CD4-positive, alpha-beta T cell (primary cell): ENCODE results near the gene C7. TPM values are rescaled to one million over a fixed set of nuclear protein-coding genes. Genes with fewer than 3 reads are reported as not detected.

ENCODE experiments used
- ATAC-seq: fragments of 200-7000 bp; cut with Tn5 transposase; one replicate; pipeline ENCODE4 v1.10.0; 2022; ENCODE audit warnings: mild to moderate bottlenecking; ENCODE audit not compliant: poor library complexity
- CTCF ChIA-PET: fragments of 350-600 bp; sonication (Branson Sonifier 250); formaldehyde crosslinking; loops from one replicate; lab custom pipeline; 2021; ENCODE audit warnings: antibody characterized with exemption, inconsistent platforms; lab: Charles Lee
- POLR2A ChIA-PET: fragments of 350-600 bp; sonication (Branson Sonifier 250); formaldehyde crosslinking; loops from one replicate; lab custom pipeline; 2021; ENCODE audit warnings: antibody characterized with exemption, inconsistent platforms; lab: Charles Lee
- DNase-seq, 14 experiments: peaks; one replicate each; pipeline ENCODE4 v3.0.0-alpha.2; 2013 to 2020; ENCODE audit warnings: mixed read lengths in 2 of 14
- H3K27ac ChIP-seq, 2 donors: one replicate each; pipeline versions ENCODE4 v1.5.1 to v1.7.0; 2013; ENCODE audit warnings: low read length in 2 of 2, low read depth in 1 of 2, mild to moderate bottlenecking in 1 of 2
- H3K27me3 ChIP-seq, 2 experiments: 1 replicate in 1 of 2; 2 replicates in 1 of 2; pipeline versions ENCODE4 v1.6.1 to v1.7.0; 2013; ENCODE audit warnings: low read length in 2 of 2, control low read depth in 1 of 2, mild to moderate bottlenecking in 1 of 2, moderate library complexity in 1 of 2; ENCODE audit not compliant: insufficient read depth in 2 of 2, control insufficient read depth in 1 of 2
- H3K36me3 ChIP-seq: one replicate; pipeline ENCODE4 v1.6.1; 2013; ENCODE audit warnings: low read length, control low read depth; ENCODE audit not compliant: insufficient read depth
- H3K4me1 ChIP-seq: one replicate; pipeline ENCODE4 v1.6.1; 2013; ENCODE audit warnings: low read length, control low read depth; ENCODE audit not compliant: insufficient read depth
- H3K4me3 ChIP-seq: one replicate; pipeline ENCODE4 v1.5.1; 2013; ENCODE audit warnings: mild to moderate bottlenecking, low read length, moderate library complexity
- H3K9me3 ChIP-seq, 2 experiments: 1 replicate in 1 of 2; 2 replicates in 1 of 2; pipeline versions ENCODE4 v1.6.1 to v1.7.0; 2013; ENCODE audit warnings: low read length in 2 of 2, mild to moderate bottlenecking in 2 of 2, control low read depth in 1 of 2, moderate library complexity in 1 of 2; ENCODE audit not compliant: control insufficient read depth in 1 of 2, insufficient read depth in 1 of 2
- H3K27ac Mint-ChIP-seq: one replicate; pipeline ENCODE4 v1.8.0; 2020; ENCODE audit warnings: mixed read lengths
- H3K27me3 Mint-ChIP-seq: one replicate; pipeline ENCODE4 v1.8.0; 2021; ENCODE audit warnings: mixed read lengths
- H3K36me3 Mint-ChIP-seq: one replicate; pipeline ENCODE4 v1.8.0; 2021; ENCODE audit warnings: low read depth, mixed read lengths
- H3K4me1 Mint-ChIP-seq: one replicate; pipeline ENCODE4 v1.8.0; 2021; ENCODE audit warnings: low read depth, mixed read lengths
- H3K4me3 Mint-ChIP-seq: one replicate; pipeline ENCODE4 v1.8.0; 2020; ENCODE audit warnings: mild to moderate bottlenecking, mixed read lengths
- H3K9me3 Mint-ChIP-seq: one replicate; pipeline ENCODE4 v1.8.0; 2020; ENCODE audit warnings: mixed read lengths
- intact Hi-C, 2 experiments: fragments of 100-400 bp; cut with DNase I in 1 of 2; cut with micrococcal nuclease in 1 of 2; formaldehyde crosslinking; loops; one replicate each; pipeline versions ENCODE4 v1.15.1 to v1.9.0; 2023 to 2025; cut with DNase I, micrococcal nuclease
- total RNA-seq, 174 experiments: library from RNA in 2 of 174; stranded (reverse) in 2 of 174; gene quantifications; one replicate each; pipeline ENCODE4 v1.2.3 and lab custom pipeline; 2021 to 2026
- TF ChIP-seq, protein P1 (sequence below): fragments of 200-600 bp; IDR thresholded peaks from one replicate; pipeline ENCODE4 v1.8.0; 2022; ENCODE audit warnings: antibody characterized with exemption, mild to moderate bottlenecking

The C7 gene
- total RNA-seq, 2 experiments from 2014 or later: not detected

DNA sequence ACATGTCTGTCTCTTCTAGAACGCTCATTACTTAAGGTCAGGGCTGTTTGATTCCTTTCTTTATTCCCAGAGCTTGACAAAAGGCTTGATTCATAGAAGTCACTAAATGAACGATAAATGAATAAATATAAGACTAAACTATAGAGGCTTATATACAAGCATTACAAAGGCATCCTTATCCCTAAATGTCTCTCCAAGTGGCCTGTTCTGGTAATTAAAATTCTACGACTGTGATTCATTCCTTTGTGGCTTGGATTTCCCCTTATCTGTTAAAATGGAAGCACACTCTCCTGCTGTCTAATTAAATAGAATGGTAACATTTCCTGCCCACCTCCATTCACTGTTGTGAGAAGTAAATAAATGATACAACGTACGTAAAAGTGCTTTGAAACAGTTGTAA, 49.5 kb downstream of the C7 start:
- no peaks in the 10 kb centered on the region for H3K36me3 ChIP-seq
- no peaks in the 10 kb centered on the region for H3K27me3 ChIP-seq
- ATAC-seq: no peak
- no peak for DNase-seq
- Mint-ChIP-seq H3K4me3 (no peak overlapping the region), H3K36me3 (no peaks in the 10 kb centered on the region), H3K27me3 (no peaks in the 10 kb centered on the region), H3K9me3 (no peaks in the 10 kb centered on the region), H3K4me1 (no peaks in the 10 kb centered on the region), H3K27ac (no peak overlapping the region)
- H3K4me1 ChIP-seq: no peaks in the 10 kb centered on the region
- TF ChIP-seq, protein P1, sequence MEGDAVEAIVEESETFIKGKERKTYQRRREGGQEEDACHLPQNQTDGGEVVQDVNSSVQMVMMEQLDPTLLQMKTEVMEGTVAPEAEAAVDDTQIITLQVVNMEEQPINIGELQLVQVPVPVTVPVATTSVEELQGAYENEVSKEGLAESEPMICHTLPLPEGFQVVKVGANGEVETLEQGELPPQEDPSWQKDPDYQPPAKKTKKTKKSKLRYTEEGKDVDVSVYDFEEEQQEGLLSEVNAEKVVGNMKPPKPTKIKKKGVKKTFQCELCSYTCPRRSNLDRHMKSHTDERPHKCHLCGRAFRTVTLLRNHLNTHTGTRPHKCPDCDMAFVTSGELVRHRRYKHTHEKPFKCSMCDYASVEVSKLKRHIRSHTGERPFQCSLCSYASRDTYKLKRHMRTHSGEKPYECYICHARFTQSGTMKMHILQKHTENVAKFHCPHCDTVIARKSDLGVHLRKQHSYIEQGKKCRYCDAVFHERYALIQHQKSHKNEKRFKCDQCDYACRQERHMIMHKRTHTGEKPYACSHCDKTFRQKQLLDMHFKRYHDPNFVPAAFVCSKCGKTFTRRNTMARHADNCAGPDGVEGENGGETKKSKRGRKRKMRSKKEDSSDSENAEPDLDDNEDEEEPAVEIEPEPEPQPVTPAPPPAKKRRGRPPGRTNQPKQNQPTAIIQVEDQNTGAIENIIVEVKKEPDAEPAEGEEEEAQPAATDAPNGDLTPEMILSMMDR: no peak
- intact Hi-C loops: no loop called here
- no peak overlapping the region for H3K27ac ChIP-seq
- H3K4me3 ChIP-seq: no peak overlapping the region
- POLR2A ChIA-PET: no interaction called here
- H3K9me3 ChIP-seq: no peaks in the 10 kb centered on the region
- CTCF ChIA-PET: no interaction called here

DNA sequence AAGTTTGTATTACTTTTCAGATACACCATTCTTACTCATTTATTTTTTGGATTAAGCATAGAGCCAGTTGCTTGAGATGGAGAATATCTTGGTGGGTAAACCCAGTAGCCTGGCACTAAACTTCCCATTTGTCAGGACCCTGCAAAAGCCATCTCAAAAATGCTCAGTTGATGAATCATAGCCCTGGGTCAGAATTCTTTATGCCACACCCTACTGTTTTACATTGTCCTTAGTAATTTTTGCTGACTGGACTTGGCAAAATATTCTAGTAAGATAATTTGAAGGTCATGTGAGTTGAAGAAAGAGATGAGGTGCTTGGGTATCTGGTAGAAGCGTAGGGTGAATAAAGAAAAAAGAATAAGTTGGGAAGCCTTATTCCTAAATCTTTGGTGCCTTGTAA, 50.7 kb downstream of the C7 start:
- no peaks in the 10 kb centered on the region for H3K27me3 ChIP-seq
- no peak for DNase-seq

DNA sequence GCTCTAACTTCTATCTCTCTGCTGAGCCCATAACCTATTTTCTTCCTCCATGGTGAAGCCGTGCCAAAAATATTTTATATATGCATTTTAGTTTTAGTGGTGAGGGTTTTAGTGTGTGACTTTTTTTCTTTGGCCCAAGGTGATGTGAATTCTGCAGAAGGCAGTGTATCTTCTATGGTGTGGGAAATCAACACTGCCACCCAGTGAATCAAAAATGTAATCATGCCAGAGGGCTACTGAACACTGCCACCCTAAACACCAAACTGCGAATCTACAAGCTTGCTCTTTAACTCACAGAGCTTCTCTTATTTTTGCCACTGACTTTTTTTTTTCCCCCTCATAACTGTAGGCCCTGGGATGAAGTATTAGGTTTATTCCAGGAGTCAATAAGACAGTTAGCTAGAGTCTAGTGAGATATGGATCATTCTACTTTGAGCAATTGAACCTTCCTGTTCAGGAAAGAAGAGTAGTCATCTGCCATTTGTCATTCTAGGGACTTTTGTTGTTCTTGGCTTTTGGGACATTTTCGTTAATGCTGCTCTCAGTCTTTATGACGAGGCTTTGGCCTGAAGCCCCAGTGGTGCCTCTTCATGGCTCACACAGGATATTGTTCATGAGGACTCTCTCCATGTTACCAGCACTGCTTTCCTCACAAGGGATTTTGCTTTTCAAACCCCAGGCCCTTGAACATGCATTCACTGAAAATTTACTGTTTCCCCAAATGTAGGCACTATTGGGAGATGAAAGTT, 53.1 kb downstream of the C7 start:
- CTCF ChIA-PET: no interaction called here
- H3K4me1 ChIP-seq: no peaks in the 10 kb centered on the region
- Mint-ChIP-seq H3K9me3 (no peaks in the 10 kb centered on the region), H3K4me3 (no peak overlapping the region), H3K27me3 (no peaks in the 10 kb centered on the region), H3K27ac (no peak overlapping the region), H3K36me3 (no peaks in the 10 kb centered on the region), H3K4me1 (no peaks in the 10 kb centered on the region)
- no peak overlapping the region for H3K27ac ChIP-seq
- intact Hi-C loops: no loop called here
- H3K36me3 ChIP-seq: no peaks in the 10 kb centered on the region
- no peak overlapping the region for H3K4me3 ChIP-seq
- POLR2A ChIA-PET: no interaction called here
- TF ChIP-seq, protein P1: no peak
- DNase-seq (no peak), ATAC-seq (no peak)
- no peaks in the 10 kb centered on the region for H3K9me3 ChIP-seq
- no peaks in the 10 kb centered on the region for H3K27me3 ChIP-seq

More for the DNA sequence above, 50.7 kb downstream of the C7 start:
- no peaks in the 10 kb centered on the region for H3K4me1 Mint-ChIP-seq
- H3K27ac ChIP-seq: no peak overlapping the region
- CTCF ChIA-PET: no interaction called here
- H3K9me3 ChIP-seq: no peaks in the 10 kb centered on the region
- POLR2A ChIA-PET: no interaction called here
- no peak for ATAC-seq
- intact Hi-C loops: no loop called here
- H3K27ac Mint-ChIP-seq: no peak overlapping the region
- H3K36me3 Mint-ChIP-seq: no peaks in the 10 kb centered on the region
- TF ChIP-seq, protein P1: no peak
- no peak overlapping the region for H3K4me3 Mint-ChIP-seq
- no peak overlapping the region for H3K4me3 ChIP-seq
- no peaks in the 10 kb centered on the region for H3K4me1 ChIP-seq
- no peaks in the 10 kb centered on the region for H3K36me3 ChIP-seq
- H3K27me3 Mint-ChIP-seq: no peaks in the 10 kb centered on the region
- H3K9me3 Mint-ChIP-seq: no peaks in the 10 kb centered on the region
